HCT116 (cell line): ENCODE results near the gene XRCC3. TPM values are rescaled to one million over a fixed set of nuclear protein-coding genes. Genes with fewer than 3 reads are reported as not detected.

Experiments
- ATAC-seq: fragments of 200-7000 bp; cut with Tn5 transposase; 2 replicates; pipeline ENCODE4 v1.9.1; 2020; ENCODE audit warnings: mild to moderate bottlenecking, moderate library complexity
- BruUV-seq: library from RNA; stranded (reverse); fragments of 400-500 nt; replicated peaks from 2 replicates; lab custom pipeline; 2021; lab: Mats Ljungman, UMichigan
- CTCF ChIA-PET: fragments of 300-600 bp; sonication (Branson Sonifier 250); formaldehyde crosslinking; loops from one replicate; lab custom pipeline; 2021; ENCODE audit warnings: antibody characterized with exemption; lab: Charles Lee
- POLR2A ChIA-PET: fragments of 300-600, 350-600 bp; sonication (Branson Sonifier 250); formaldehyde crosslinking; loops from one replicate; lab custom pipeline; 2021; ENCODE audit warnings: antibody characterized with exemption; lab: Charles Lee
- RAD21 ChIA-PET, 2 experiments: fragments of 300-600 bp; sonication (Branson Sonifier 250); formaldehyde crosslinking; loops; one replicate each; lab custom pipeline; 2023; ENCODE audit warnings: low total read pairs in 2 of 2; ENCODE audit not compliant: uncharacterized antibody in 2 of 2, unreplicated experiment in 2 of 2, low non-redundant PET in 1 of 2; lab: Charles Lee
- DNase-seq: peaks from one replicate; pipeline ENCODE4 v3.0.0-alpha.2; 2010; ENCODE audit warnings: low read depth, low spot score
- H2AFZ ChIP-seq: fragments of 200-600 bp; shearing (Covaris generic), sonication (generic); 2 replicates; pipeline ENCODE4 v1.6.1; 2017; ENCODE audit warnings: low read depth, mixed run types, mixed read lengths, antibody characterized with exemption, low read length; ENCODE audit not compliant: poor library complexity, severe bottlenecking
- H3K27ac ChIP-seq: 2 replicates; pipeline ENCODE4 v1.5.1; 2012; ENCODE audit warnings: low read depth, low read length
- H3K27me3 ChIP-seq: fragments of 200-600 bp; sonication (generic); 2 replicates; pipeline ENCODE4 v1.6.1; 2016; ENCODE audit warnings: mixed run types, low read length, mixed read lengths; ENCODE audit not compliant: insufficient read depth
- H3K36me3 ChIP-seq, 2 experiments: fragments of 200-500 bp in 1 of 2; fragments of 200-600 bp in 1 of 2; sonication (Bioruptor generic) in 1 of 2; sonication (generic) in 1 of 2; 2 replicates each; pipeline versions ENCODE4 v1.5.1 to v1.6.1; 2014 to 2016; ENCODE audit warnings: low read length in 2 of 2, inconsistent platforms in 1 of 2, mixed read lengths in 1 of 2, mixed run types in 1 of 2; ENCODE audit not compliant: insufficient read depth in 2 of 2, control insufficient read depth in 1 of 2
- H3K4me1 ChIP-seq, 2 experiments: fragments of 200-600 bp in 1 of 2; sonication (generic) in 1 of 2; 2 replicates each; pipeline versions ENCODE4 v1.5.1 to v1.6.1; 2012 to 2017; ENCODE audit warnings: low read length in 2 of 2, inconsistent platforms in 1 of 2, mild to moderate bottlenecking in 1 of 2, mixed read lengths in 1 of 2, mixed run types in 1 of 2, moderate library complexity in 1 of 2; ENCODE audit not compliant: insufficient read depth in 2 of 2, control insufficient read depth in 1 of 2
- H3K4me2 ChIP-seq: fragments of 200-600 bp; sonication (generic); 2 replicates; pipeline ENCODE4 v1.6.1; 2017; ENCODE audit warnings: mixed run types, low read length, mixed read lengths
- H3K4me3 ChIP-seq, 2 experiments: fragments of 200-600 bp in 1 of 2; sonication (generic) in 1 of 2; replicated peaks in 1 of 2; 2 replicates each; pipeline ENCODE4 v1.5.1; 2011 to 2016; ENCODE audit warnings: low read length in 2 of 2, control low read depth in 1 of 2, low read depth in 1 of 2, mild to moderate bottlenecking in 1 of 2, mixed read lengths in 1 of 2, mixed run types in 1 of 2
- H3K79me2 ChIP-seq: fragments of 200-600 bp; sonication (generic); 2 replicates; pipeline ENCODE4 v1.6.1; 2017; ENCODE audit warnings: mild to moderate bottlenecking, mixed run types, low read length, moderate library complexity, mixed read lengths; ENCODE audit not compliant: insufficient read depth
- H3K9ac ChIP-seq: fragments of 200-600 bp; sonication (generic); 2 replicates; pipeline ENCODE4 v1.6.1; 2016; ENCODE audit warnings: low read length, mixed read lengths
- H3K9me2 ChIP-seq: fragments of 200-600 bp; sonication (generic), shearing (Covaris generic); 2 replicates; pipeline ENCODE4 v1.6.1; 2017; ENCODE audit warnings: mixed run types, mild to moderate bottlenecking, moderate library complexity; ENCODE audit not compliant: insufficient read depth
- H3K9me3 ChIP-seq, 2 experiments: fragments of 200-500 bp in 1 of 2; fragments of 200-600 bp in 1 of 2; sonication (Bioruptor generic) in 1 of 2; sonication (generic) in 1 of 2; 2 replicates each; pipeline ENCODE4 v1.6.1; 2014 to 2017; ENCODE audit warnings: low read length in 2 of 2, mixed read lengths in 2 of 2, inconsistent platforms in 1 of 2, low read depth in 1 of 2, mild to moderate bottlenecking in 1 of 2, mixed run types in 1 of 2, moderate library complexity in 1 of 2; ENCODE audit not compliant: control insufficient read depth in 1 of 2, insufficient read depth in 1 of 2
- H4K20me1 ChIP-seq: fragments of 200-600 bp; sonication (generic), shearing (Covaris generic); 2 replicates; pipeline ENCODE4 v1.6.1; 2017; ENCODE audit warnings: mixed run types, mild to moderate bottlenecking, moderate library complexity; ENCODE audit not compliant: insufficient read depth
- CEBPB ChIP-seq: IDR thresholded peaks from 2 replicates; pipeline ENCODE4 v1.6.1; 2012; ENCODE audit warnings: low read depth
- EGR1 ChIP-seq: IDR thresholded peaks from 2 replicates; pipeline ENCODE4 v1.6.1; 2012; ENCODE audit warnings: low read depth
- EZH2 ChIP-seq: fragments of 200-600 bp; sonication (generic); IDR thresholded peaks from 2 replicates; pipeline ENCODE4 v1.6.1; 2017; ENCODE audit warnings: antibody characterized with exemption, mixed run types
- EZH2phosphoT487 ChIP-seq: fragments of 200-600 bp; IDR thresholded peaks from 2 replicates; pipeline ENCODE4 v1.6.1; 2018; ENCODE audit warnings: antibody characterized with exemption, borderline replicate concordance
- FOSL1 ChIP-seq: IDR thresholded peaks from 2 replicates; pipeline ENCODE4 v1.6.1; 2012; ENCODE audit warnings: low read depth
- JUND ChIP-seq: IDR thresholded peaks from 2 replicates; pipeline ENCODE4 v1.6.1; 2012
- POLR2A ChIP-seq: IDR thresholded peaks from 2 replicates; pipeline ENCODE4 v1.7.0; 2011; ENCODE audit warnings: borderline replicate concordance; ENCODE audit not compliant: insufficient read depth, insufficient read length; ENCODE audit errors: extremely low read depth
- POLR2AphosphoS5 ChIP-seq: IDR thresholded peaks from 2 replicates; pipeline ENCODE4 v1.6.1; 2011; ENCODE audit warnings: mild to moderate bottlenecking, low read depth, low read length, moderate library complexity
- RAD21 ChIP-seq: IDR thresholded peaks from 2 replicates; pipeline ENCODE4 v1.6.1; 2012; ENCODE audit warnings: low read depth, mild to moderate bottlenecking
- SIN3A ChIP-seq: IDR thresholded peaks from 2 replicates; pipeline ENCODE4 v1.6.1; 2012; ENCODE audit warnings: low read depth
- SP1 ChIP-seq: IDR thresholded peaks from 2 replicates; pipeline ENCODE4 v1.6.1; 2012; ENCODE audit warnings: low read depth
- SRF ChIP-seq: IDR thresholded peaks from 2 replicates; pipeline ENCODE4 v1.6.1; 2012; ENCODE audit warnings: low read depth
- TCF7L2 ChIP-seq: IDR thresholded peaks from 2 replicates; pipeline ENCODE4 v1.7.0; 2011; ENCODE audit warnings: borderline replicate concordance, inconsistent platforms; ENCODE audit not compliant: insufficient read depth, insufficient read length; ENCODE audit errors: extremely low read depth
- YY1 ChIP-seq: IDR thresholded peaks from 2 replicates; pipeline ENCODE4 v1.6.1; 2011; ENCODE audit warnings: low read length, low read depth, moderate library complexity, mild to moderate bottlenecking; ENCODE audit not compliant: insufficient replicate concordance; ENCODE audit errors: extremely low read depth
- ZFX ChIP-seq: fragments of 450-650 bp; IDR thresholded peaks from 2 replicates; pipeline ENCODE4 v1.6.1; 2017
- ZNF274 ChIP-seq: fragments of 200-500 bp; sonication (Bioruptor generic); IDR thresholded peaks from 2 replicates; pipeline ENCODE4 v1.6.1; 2014; ENCODE audit warnings: mild to moderate bottlenecking, low read depth, low read length, inconsistent platforms
- intact Hi-C: fragments of 100-400 bp; cut with micrococcal nuclease; formaldehyde crosslinking; loops from 2 replicates; pipeline ENCODE4 v1.10.0; 2022
- total RNA-seq: library from RNA; stranded (reverse); gene quantifications from one replicate; pipeline ENCODE4 v1.2.1, GENCODE V29; 2021; ENCODE audit not compliant: unreplicated experiment
- TF ChIP-seq, protein P1 (sequence below): IDR thresholded peaks from 2 replicates; pipeline ENCODE4 v1.6.1; 2012
- TF ChIP-seq, protein P2 (sequence below): IDR thresholded peaks from 2 replicates; pipeline ENCODE4 v1.6.1; 2012
- TF ChIP-seq, protein P3 (sequence below), 3 experiments: fragments of 200-600 bp in 1 of 3; sonication (generic) in 1 of 3; IDR thresholded peaks in 2 of 3; conservative IDR thresholded peaks in 1 of 3; 2 replicates each; pipeline ENCODE4 v1.5.1; 2012 to 2017; ENCODE audit warnings: low read depth in 2 of 3, low read length in 2 of 3, antibody characterized with exemption in 1 of 3, borderline replicate concordance in 1 of 3, control low read depth in 1 of 3, mild to moderate bottlenecking in 1 of 3, mixed read lengths in 1 of 3, mixed run types in 1 of 3, moderate library complexity in 1 of 3; ENCODE audit not compliant: insufficient read depth in 1 of 3

XRCC3 gene
- total RNA-seq, 1 experiment from 2014 or later = 48.7 TPM

DNA sequence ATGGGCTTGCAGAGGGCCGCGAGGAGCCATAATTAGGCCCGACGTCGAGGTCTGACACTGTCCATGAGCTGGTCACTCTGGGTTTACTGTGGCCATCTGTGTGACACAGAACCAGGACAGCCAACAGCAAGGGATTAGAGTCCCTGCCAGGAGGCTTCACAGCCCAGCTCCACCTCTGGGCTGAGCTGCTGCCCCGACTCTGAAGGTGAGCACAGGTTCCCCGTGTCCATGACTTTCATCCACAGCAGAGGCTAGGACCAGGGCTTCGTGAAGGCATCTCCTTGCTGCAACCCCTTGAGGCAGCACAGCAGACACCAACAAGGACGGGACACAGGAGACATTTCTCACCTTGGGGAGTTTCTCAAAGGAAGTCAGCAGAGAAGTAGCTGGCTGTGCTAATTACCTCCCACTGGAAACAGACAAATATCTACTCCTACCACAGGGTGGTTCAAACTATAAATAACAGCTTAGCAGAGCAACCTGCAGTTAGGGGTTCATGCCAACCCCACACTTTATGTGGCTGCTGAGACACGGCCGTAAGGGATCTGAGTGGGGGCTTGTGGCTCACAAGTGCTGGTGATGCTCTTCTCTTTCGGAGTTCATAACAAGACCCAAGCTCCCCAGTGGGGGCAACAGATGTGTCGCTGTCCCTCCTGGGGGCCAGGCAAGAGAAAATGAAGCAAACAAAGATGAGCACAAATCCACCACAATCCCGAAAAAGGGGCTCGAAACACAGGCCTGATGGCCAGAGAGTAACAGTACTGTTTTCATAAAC, 29.6 kb upstream of the XRCC3 start:
- Histone ChIP-seq H3K79me2 (no peaks in the 10 kb centered on the region), H3K4me3 (no peak overlapping the region), H3K36me3 (no peaks in the 10 kb centered on the region; a peak in 3 of 4 replicates), H4K20me1 (no peaks in the 10 kb centered on the region), H2AFZ (no peak overlapping the region), H3K9ac (no peak overlapping the region), H3K9me2 (no peaks in the 10 kb centered on the region), H3K9me3 (no peaks in the 10 kb centered on the region)
- DNase-seq = no peak
- ChIA-PET POLR2A (no interaction called here), RAD21 (no interaction called here)
- intact Hi-C loops = no loop called here
- no TSS peak for BruUV-seq
- TF ChIP-seq EZH2 = no peak
- TF ChIP-seq, protein P1, sequence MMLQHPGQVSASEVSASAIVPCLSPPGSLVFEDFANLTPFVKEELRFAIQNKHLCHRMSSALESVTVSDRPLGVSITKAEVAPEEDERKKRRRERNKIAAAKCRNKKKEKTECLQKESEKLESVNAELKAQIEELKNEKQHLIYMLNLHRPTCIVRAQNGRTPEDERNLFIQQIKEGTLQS = no peak
- TF ChIP-seq YY1 = no peak
- TF ChIP-seq FOSL1 = no peak
- TF ChIP-seq, protein P2, sequence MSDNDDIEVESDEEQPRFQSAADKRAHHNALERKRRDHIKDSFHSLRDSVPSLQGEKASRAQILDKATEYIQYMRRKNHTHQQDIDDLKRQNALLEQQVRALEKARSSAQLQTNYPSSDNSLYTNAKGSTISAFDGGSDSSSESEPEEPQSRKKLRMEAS = no peak
- TF ChIP-seq ZFX = no peak
- TF ChIP-seq, protein P3, sequence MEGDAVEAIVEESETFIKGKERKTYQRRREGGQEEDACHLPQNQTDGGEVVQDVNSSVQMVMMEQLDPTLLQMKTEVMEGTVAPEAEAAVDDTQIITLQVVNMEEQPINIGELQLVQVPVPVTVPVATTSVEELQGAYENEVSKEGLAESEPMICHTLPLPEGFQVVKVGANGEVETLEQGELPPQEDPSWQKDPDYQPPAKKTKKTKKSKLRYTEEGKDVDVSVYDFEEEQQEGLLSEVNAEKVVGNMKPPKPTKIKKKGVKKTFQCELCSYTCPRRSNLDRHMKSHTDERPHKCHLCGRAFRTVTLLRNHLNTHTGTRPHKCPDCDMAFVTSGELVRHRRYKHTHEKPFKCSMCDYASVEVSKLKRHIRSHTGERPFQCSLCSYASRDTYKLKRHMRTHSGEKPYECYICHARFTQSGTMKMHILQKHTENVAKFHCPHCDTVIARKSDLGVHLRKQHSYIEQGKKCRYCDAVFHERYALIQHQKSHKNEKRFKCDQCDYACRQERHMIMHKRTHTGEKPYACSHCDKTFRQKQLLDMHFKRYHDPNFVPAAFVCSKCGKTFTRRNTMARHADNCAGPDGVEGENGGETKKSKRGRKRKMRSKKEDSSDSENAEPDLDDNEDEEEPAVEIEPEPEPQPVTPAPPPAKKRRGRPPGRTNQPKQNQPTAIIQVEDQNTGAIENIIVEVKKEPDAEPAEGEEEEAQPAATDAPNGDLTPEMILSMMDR (IDR thresholded peaks at IDR 0.05 in 2 of 3, conservative IDR thresholded peaks at IDR 0.05 in 1 of 3; ENCODE audit: borderline replicate concordance in 1 of 3, insufficient read depth in 1 of 3, low read depth in 2 of 3, low read length in 2 of 3) = no peak
- no peak for TF ChIP-seq SRF
- TF ChIP-seq JUND = no peak
- no peak for TF ChIP-seq POLR2AphosphoS5
- no peak for TF ChIP-seq SP1
- no peak for TF ChIP-seq RAD21
- no peak for TF ChIP-seq TCF7L2
- no peak for TF ChIP-seq SIN3A
- TF ChIP-seq POLR2A = no peak
- TF ChIP-seq ZNF274 = no peak
- TF ChIP-seq EZH2phosphoT487 = no peak
- no peak for TF ChIP-seq CEBPB
- TF ChIP-seq EGR1 = no peak
- TF ChIP-seq, all 23 proteins: peak for 0
- CTCF ChIA-PET = no interaction called here
- H3K4me1 ChIP-seq = no peaks in the 10 kb centered on the region
- no peak overlapping the region for H3K4me2 ChIP-seq
- no peaks in the 10 kb centered on the region for H3K27me3 ChIP-seq
- no peak for ATAC-seq
- H3K27ac ChIP-seq = no peak overlapping the region
